RWPE1 (cell line): ENCODE measurements around the gene DMWD.
"Not testable (repeated sequence)": the region's sequence is repeated elsewhere in the genome, so short reads cannot be mapped to it uniquely, and the experiment has no call there.

ENCODE experiments used
- CTCF ChIA-PET: fragments of 350-600 bp; sonication (Branson Sonifier 250); formaldehyde crosslinking; extraction: SDS; loops from one replicate; lab custom pipeline; 2021; lab: Yijun Ruan, JAX
- POLR2A ChIA-PET: fragments of 400-600 bp; formaldehyde crosslinking; extraction: SDS; loops from one replicate; lab custom pipeline; 2020; ENCODE audit warnings: antibody characterized with exemption; ENCODE audit not compliant: low non-redundant PET; lab: Yijun Ruan, JAX
- DNase-seq: peaks from one replicate; pipeline ENCODE4 v3.0.0; 2012; ENCODE audit warnings: low spot score
- H3K27ac ChIP-seq: fragments of 450-650 bp; 2 replicates; pipeline ENCODE4 v1.5.1; 2017
- CTCF ChIP-seq: fragments of 450-650 bp; conservative IDR thresholded peaks from 2 replicates; pipeline ENCODE4 v1.5.1; 2017; ENCODE audit warnings: low read depth, mild to moderate bottlenecking

The DMWD gene

GRCh38 chr19:45752639-45753038 lies 40.0 kb downstream of the DMWD start:
- TF ChIP-seq CTCF, result no peak
- CTCF ChIA-PET, result no interaction called here
- POLR2A ChIA-PET, result interaction anchor here (0.6 to 0.7 kb wide), 3 partner anchors 15 to 245 kb away, joined by 3 to 10 read pairs (median 4); no protein-coding TSS in a partner anchor
- DNase-seq, result peak; percentile 78
- H3K27ac ChIP-seq, result peak overlapping the region; percentile 93

GRCh38 chr19:45751483-45751882 lies 41.2 kb downstream of the DMWD start:
- ChIA-PET POLR2A (interaction anchor here (0.6 kb wide), 1 partner anchor 235 kb away, joined by 5 read pairs; no protein-coding TSS in a partner anchor), CTCF (interaction anchor here (0.6 kb wide), 1 partner anchor 272 kb away, joined by 3 read pairs; no protein-coding TSS in a partner anchor)
- peak overlapping the region; percentile 93 for H3K27ac ChIP-seq
- DNase-seq, result not testable (repeated sequence)

- peak overlapping the region; percentile 44 for H3K27ac ChIP-seq
- TF ChIP-seq CTCF, result no peak
- no peak for DNase-seq
- POLR2A ChIA-PET, result no interaction called here
- CTCF ChIA-PET, result no interaction called here
Measured at GRCh38 chr19:45747513-45747912, 45.1 kb downstream of the DMWD start.

- H3K27ac ChIP-seq, result peak overlapping the region; percentile 44
- no peak for TF ChIP-seq CTCF
- POLR2A ChIA-PET, result no interaction called here
- CTCF ChIA-PET, result no interaction called here
- DNase-seq, result no peak
Measured at GRCh38 chr19:45746866-45747265, 45.8 kb downstream of the DMWD start.

- DNase-seq, result no peak
- peak overlapping the region; percentile 36 for H3K27ac ChIP-seq
- ChIA-PET POLR2A (no interaction called here), CTCF (interaction anchor here (0.6 kb wide), 1 partner anchor 324 kb away, joined by 4 read pairs; no protein-coding TSS in a partner anchor)
- no peak for TF ChIP-seq CTCF
Measured at GRCh38 chr19:45745606-45746005, 47.0 kb downstream of the DMWD start.

GRCh38 chr19:45742969-45743368 lies 49.7 kb downstream of the DMWD start:
- POLR2A ChIA-PET, result no interaction called here

More at GRCh38 chr19:45742969-45743368, 49.7 kb downstream of the DMWD start:
- no peak for DNase-seq
- H3K27ac ChIP-seq, result no peak overlapping the region
- CTCF ChIA-PET, result interaction anchor here (0.6 kb wide), 1 partner anchor 1818 kb away, joined by 4 read pairs; no protein-coding TSS in a partner anchor
- TF ChIP-seq CTCF, result no peak
